ENCODE measurements around the gene HSF5.
"Not testable (repeated sequence)": the region's sequence is repeated elsewhere in the genome, so short reads cannot be mapped to it uniquely, and the experiment has no call there.

The HSF5 gene

DNA sequence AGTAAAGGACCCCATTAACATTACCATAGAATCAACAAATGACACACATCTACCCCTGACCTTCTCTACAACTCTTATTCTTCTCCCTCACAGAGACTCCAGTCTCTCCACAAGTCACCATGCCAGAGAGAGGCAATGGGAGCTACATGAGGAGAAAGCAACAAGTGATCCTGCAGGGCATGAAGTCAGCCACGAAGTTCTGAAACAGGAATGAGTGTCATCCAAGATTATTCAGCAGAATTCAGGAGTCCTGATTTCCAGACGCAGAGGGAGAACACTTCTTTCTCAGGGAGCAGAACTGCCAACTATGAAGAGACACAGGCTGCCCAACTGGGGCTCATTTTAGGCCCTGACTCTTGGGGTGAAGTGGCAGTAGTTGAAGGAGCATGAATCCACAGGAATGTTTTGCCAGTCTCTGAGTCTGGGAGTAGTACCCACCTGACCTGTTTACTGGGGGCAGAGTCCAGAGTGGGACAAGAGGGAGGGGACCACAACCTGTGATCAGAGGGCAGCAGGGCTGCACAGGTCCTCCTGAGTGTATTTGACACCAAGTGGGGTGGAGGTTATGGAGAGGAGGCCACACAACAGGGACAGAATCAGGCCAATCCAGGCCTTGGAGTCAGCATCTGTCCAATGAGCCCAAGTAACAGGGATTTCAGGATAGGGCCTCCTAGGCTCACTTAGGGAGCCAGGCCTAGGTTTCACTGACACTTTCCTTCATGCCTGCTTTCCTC, 28.6 kb upstream of the HSF5 start:
- DNase-seq (ENCODE audit: low read depth) = no peak

DNA sequence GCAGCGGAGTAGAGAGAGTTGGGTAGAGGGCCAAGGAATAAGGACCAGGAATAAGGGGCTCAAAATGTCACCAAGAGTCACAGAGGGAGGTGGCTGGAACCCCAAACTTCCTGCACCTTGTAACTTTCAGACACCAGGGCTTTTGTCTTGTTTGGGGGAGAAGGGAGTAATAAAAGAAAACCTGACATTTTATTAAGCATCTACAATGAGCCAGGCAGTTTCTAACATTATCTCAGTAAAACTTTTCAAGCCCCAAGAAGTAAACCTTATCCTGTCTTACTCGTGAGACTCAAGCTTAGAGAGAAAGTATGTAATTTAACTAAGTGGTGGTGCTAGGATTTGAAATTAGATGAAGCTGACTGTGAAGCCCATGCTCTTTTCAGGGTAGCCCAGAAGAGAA, 27.1 kb upstream of the HSF5 start:
- no peak for DNase-seq (ENCODE audit: low read depth)

DNA sequence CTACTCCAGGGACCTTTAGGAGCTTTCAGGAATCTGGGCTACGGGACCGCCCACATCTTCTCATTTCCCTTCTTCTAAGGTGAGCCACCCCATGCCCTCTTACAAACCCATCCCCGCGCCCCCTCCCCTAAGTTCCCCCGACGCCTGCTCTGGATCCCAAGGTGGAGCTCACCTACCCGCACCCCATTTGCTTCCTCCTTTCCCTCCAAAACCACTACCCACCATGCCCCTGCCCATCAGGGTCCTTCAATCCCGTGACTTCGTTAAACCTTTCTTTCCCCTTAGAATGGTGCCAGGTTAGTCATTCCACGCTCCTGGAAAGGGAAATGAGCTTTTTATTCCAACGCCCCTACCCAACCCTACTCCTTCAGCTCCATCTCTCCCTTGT, 26.6 kb upstream of the HSF5 start:
- no peak for DNase-seq (ENCODE audit: low read depth)

DNA sequence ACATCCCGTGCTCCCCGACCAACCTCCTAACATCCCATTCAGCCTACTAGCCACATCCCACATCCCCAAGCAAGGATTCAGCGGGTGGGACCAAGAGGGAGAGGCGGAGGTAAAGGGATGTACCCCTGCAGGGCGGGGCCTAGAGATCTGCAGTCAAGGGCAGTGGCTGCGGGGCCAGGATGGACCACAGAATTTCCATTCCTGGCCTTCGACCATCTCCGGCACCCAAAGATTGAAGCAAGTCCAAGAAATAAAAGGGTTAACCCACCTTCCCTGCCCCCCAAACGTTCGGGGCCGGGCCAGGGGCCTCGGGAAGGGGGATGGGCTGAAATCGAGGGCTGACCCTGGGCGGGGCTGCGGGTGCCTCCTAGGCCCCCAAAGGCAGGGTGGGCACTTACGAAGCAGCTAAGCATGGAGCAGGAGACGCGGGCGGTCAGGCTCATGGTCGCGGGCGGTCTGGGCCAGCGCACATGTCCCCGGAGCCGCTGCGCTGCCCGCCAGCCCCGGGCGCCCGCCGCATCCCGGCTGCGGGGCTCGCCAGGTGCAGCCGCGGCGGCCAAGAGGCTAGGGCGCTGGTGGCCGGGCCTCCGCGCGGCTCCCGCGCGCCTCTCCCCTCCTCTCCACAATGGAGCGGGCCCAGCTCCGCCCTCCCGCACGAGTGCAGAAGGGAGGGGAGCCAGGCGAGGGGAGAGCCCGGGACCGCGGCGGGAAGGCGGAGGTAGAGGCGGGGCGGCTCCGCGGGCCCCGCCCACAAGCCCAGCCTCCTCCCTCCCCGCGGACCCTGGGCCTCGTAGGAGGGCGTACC, 26.0 kb upstream of the HSF5 start, which contains the start of gene MTMR4:
Gene MTMR4, minus strand, starts transcription at position 674 of the 805 bp plus-strand sequence. Its CDS starts 231 bp downstream, at position 443.
- peak; percentile 44 for DNase-seq (ENCODE audit: low read depth)

DNA sequence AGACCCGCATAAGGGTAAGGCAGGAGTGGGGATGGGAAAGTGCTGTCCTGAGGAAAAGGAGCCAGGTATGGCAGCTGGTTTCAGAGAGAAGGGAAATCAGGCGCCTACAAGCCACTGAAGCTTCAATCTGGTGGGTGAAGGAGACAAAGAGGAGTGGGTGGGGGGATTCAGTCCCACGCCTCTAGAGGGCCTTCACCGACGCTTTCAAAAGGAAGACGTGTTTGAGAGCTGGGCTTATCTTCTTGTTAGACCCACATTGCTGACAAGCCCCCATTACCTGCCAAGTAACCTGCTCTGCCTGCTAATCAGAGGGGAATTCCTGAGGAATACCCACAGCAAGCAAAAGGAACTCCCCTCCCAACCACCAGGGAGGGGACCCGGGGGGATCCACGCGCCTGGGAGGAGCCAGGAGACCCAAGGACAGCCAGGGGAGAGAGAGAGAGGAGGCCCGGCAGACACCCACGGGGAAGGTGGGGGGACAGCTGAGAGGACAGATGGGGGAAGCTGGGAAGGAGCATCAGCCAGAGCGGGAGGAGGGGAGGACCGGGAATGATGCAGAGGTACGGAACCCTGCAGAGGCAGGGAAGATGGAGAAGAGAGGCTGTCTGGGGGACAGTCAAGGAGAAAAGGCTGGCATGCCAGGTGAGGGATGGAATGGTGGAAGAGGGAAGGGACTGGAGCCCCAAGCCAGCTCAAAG, 25.2 kb upstream of the HSF5 start:
- no peak for DNase-seq (ENCODE audit: low read depth)

DNA sequence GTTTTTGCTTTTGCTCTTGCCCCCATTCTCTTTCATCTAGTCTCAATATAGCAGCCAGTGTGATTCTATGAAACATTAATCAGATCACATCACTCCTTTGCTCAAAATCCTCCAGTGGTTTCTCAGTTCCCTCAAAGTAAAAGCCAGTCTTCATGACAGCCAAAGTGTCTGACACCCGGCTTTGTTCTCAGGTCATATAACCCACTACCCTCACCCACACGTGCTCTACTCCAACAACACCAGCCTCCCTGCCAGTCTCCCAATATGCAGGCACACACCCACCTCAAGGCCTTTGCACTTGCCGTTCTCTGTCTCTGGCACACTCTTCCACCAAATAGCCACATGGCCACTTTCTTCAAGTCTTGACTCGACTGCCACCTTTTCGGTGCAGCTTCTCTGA, 21.9 kb upstream of the HSF5 start:
- DNase-seq (ENCODE audit: low read depth) = no peak

DNA sequence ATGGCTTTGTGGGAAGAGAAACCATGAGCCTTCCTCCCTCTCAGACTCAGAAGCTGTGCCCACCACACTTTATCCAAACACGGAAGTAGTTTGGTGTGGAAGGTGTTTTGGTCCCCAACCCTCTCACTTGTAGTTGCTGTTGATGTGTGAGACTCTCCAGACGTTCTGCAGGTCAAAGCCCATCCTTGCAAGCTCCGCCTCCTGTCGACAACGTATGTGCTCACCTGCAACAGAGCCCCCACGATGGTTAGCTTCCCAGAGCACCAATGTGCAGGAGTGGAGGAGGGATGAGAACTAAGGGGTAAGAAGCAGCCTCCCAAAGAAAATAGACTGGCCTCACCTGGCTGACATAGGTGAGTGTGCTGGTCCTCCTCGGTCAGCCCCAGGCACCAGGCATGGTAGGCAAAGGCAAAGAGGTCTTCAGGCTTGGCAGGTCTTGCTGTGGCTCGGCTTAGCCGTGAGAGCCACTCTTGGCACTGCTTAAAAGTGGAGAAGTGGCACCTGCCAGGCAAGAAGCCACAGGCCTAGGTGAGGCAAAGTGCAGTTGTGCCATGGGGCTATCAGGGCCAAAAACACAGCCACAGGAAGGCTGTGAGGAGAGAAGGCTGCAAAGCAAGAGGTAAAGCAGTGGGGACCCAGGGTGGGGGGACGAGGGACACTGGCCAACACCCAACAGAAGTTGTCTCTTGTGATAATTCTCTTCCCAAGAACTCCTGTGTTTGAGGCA, 20.3 kb upstream of the HSF5 start:
- no peak for DNase-seq (ENCODE audit: low read depth)

DNA sequence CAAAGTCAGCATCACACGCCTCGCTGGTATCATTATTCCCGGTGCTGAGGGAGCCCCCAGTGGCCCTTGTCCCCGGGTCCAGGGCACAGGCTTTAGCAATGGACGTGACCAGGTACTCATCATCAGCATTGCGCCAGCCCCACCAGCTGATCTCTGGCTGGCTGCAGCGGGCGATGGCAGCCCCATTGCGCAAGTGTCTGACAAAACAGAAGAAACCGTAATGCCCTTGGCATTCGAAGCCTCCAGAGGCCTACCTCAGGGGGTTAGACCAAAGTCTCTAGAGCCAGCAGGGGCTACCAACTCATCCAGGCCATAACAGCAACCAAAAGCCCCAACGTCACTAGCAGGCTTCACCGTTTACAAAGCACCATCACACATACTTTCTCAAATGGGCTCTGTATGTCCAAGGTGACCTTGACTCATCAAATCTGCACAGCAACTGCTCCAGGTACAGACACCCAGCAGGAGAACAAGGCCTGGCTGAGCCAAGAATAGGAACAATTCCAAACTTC, 19.0 kb upstream of the HSF5 start:
- no peak for DNase-seq (ENCODE audit: low read depth)

DNA sequence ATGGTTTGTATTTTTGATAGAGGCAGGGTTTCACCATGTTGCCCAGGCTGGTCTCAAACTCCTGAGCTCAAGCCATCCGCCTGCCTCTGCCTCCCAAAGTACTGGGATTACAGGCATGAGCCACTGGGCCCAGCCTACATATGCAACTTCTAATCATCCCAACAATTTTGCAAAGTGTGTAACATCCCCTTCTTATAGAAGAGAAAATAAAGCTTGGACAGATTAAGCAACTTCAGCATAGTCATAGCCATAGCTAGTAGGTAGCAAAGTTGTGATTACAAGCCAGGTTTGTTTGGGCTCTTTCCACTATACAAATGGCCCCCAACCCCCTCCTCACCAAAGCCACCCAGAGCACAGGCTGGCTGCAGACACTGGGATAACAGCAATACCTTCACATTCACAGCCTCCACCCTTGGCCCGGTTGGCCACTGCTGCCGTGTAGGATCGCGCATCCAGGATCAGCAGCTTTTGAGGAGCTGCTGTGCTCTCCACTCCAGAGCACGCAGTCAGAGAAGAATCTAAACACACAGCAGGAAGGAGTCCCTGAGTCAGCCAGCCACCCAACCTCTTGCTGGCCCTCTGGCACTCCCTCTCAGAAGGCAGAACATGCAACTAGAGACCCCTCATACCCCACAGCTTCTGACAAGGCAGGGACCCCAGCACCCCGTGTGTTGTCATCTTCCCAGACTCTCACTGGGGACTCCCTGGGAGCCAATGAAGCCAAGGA, 18.3 kb upstream of the HSF5 start:
- DNase-seq (ENCODE audit: low read depth) = no peak

DNA sequence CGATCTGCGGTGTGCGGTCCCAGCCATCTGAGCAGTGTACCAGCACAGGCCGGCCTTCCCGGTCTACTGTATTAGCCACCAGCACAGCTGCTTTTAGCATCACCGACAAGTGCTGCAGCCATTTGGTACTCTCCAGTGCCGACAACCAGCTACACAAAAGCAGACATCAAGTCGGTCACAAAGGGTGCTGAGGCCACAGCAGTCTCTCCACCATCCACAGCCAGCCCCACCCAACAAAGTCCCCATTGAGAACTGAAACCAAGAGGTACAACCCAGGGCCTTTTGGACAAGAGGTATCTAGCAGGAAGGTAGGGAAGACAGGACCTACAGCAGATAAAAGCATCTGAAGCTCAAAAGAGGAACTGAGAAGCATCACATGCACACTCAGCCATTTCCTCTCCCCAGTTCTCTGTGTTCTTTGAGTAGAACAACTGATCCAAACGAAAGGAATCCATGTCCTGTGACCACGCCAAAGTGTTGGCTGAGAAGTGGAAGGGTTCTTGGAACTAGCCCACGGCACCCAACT, 16.7 kb upstream of the HSF5 start:
- no peak for DNase-seq (ENCODE audit: low read depth)

DNA sequence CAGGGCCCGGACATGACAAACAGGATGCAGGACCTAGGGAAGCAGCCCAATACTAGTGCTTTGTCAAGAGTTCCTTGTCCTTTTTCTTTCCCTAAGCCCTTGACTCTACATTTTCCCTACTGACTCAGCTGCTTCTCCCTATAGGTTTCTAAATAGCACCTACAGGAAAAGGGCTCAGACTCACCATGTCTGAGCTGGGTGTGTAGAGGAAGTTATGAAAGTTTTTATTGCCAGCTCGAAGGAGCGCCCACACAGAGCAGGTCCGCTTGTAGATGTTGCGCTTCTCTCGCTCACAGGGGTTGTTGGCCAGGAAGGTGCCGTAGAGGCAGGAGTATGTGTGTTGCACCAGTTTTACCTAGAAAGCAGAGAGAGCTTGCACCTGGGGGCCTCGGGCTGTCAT, 15.7 kb upstream of the HSF5 start:
- no peak for DNase-seq (ENCODE audit: low read depth)

DNA sequence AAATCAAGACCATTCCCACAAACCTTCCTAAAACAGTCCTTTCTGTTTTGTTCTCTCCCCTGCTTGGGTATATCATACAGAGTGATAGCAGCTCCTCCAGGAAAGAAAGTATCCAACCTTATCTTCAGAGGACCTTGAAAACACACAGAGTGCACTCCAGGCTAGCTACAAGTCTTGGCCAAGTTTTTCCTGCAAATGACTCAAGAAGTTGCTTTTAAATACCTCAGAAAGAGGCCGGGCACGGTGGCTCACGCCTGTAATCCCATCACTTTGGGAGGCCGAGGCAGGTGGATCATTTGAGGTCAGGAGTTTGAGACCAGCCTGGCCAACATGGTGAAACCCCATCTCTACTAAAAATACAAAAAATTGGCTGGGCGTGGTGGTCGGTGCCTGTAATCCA, 14.9 kb upstream of the HSF5 start:
- not testable (repeated sequence) for DNase-seq (ENCODE audit: low read depth)

DNA sequence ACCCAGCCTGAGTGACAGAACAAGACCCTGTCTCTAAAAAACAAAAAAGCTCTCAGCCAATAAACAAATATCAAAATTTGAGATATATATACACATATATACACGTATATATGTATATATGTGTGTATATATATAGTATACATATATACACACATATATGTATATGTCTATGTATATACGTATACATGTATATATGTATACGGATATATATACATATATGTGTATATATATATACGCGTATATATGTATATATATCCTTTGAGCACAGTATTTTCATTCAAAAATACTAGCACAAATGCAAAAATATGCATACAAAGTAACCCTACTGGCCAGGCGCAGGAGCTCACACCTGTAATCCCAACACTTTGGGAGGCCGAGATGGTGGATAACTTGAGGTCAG, 13.2 kb upstream of the HSF5 start:
- no peak for DNase-seq (ENCODE audit: low read depth)

DNA sequence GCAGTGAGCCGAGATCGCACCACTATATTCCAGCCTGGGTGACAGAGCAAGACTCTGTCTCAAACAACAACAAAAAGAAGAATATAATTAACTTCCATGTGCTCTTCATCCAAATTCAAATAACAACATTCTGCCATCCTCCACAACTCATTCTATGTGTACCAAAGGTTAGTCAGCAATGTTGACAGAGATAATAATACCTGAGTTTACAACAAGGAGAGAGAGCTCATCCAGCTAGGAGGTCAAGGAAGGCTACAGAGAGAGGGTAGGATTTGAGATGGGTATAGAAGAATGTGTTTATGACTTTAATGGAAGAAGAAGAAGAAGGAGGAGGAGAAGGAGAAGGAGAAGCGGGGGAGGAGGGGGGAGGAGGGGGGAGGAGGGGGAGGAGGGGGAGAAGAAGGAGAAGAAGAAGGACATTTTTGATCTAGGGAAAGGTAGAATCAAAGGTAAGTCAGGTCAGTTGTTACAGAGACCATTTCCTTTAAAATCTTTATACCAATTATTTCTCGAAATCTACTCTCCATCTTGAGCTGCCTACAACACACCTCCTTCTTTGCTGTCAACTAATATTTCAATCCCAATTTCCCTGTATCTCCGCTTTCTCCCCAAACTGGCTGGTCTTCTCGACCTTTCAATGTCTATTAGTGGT, 10.1 kb upstream of the HSF5 start:
- DNase-seq (ENCODE audit: low read depth) = no peak

DNA sequence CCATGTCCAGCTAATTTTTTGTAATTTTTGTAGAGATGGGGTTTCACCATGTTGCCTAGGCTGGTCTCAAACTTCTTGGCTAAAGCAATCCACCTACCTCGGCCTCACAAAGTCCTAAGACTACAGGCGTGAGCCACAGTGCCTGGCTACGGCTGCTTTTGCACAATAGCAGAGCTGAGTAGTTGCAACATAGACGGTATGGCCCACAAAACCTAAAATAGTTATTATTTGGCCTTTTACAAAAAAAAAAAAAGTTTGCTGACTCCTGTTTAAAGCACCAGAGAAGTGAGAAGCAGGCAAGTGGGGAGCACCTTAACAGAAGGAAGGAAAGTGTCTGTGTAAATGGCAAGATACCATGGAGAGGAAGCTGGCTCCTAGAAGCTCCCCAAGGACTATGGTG, 5.3 kb upstream of the HSF5 start:
- DNase-seq (ENCODE audit: low read depth) = no peak

DNA sequence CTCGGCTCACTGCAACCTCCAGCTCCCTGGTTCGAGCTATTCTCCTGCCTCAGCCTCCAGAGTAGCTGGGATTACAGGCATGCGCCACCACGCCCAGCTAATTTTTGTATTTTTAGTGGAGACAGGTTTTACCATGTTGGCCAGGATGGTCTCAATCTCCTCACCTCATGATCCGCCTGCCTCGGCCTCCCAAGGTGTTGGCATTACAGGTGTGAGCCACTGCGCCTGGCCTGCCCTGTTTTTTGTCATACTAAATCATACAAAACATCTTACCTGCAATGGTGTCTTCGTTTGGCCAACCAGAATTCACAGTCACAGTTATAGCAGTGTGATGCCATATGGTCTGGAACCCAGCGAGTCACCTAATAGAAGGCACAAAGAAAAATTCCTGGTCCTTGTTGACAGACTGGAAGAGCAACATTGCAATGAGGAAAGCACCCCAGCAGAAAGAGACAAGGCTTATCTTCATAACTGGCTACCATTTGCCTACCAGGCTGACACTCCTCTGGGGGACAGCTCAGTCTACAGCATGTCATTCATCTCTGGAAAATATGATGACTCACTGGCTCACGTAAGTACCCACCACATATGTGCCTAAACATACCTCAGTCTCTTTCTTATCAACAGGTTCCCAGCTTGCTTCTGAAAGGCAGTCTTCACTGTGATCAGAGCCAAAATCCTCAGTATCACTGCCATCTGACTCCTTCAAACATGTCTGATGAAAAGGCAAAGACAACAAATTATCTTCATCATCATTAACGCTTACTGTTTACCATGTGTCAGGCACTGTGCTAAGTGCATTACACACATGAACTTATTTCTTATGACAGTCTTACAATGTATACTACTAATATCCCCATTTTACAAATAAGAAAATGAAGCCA, 4.3 kb upstream of the HSF5 start:
- DNase-seq (ENCODE audit: low read depth) = no peak

DNA sequence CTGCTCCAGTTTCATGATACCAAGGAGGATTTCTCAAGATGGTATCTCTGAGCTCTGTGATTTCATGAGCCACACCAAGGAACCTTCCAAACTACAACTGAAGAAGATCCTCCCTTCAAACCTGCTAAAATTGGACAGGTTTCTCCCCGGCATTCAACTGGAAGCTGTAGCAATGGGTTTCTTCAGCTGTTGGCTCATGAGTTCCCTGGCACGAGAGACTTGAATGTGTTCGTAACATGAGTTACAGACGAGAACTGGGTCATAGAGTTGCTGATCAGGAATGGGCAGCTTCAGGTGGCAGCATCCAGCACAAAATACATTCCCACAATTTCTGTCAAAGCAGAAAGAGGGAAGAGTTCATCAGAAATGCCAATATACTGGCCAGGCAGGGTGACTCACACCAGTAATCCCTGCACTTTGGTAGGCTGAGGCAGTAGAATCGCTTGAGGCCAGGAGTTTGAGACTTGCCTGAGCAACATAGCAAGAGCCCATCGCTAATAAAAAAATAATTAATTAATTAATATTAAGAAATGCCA, 3.4 kb upstream of the HSF5 start:
- DNase-seq (ENCODE audit: low read depth) = no peak

DNA sequence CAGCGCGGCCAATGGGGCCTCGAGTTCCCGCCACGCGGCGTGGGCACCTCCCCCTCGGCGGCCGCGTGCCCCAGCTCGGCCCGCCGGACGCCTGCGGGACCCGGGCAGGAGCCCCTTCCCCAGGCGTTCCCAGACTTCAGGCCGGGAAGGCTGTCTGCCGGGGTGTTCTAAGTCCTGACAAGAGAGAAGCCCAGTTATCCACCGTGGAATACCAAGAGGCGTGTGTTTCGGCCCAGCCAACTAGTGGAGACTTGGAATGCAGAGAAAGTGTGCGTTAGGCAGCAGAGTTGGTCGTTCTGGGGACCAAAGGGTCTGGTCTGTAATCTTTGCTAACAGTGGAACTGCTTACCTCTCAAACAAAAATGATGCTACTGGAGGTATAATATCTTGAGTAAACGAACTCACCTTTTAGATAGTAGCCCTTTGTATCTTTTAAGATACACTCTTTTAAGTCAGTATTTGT, 251 bp upstream of the HSF5 start:
- no peak for DNase-seq (ENCODE audit: low read depth)

DNA sequence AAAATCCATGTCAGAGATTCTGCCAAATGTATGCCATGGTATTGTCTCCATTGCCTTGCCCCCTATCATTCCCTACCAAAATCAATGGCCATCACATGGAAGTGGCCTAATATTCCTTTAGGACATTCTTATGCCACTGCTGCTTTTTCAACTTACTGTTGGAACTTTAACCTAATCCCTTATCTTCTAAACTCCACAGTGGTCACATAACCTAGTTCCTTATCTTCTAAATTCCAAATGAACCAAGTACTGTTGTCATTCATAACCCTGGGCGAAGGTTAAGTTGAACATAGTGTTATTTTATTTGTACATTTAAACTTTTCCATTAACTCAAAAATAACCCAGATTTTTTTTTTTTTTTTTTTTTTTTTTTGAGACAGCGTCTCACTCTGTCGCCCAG, 3.6 kb downstream of the HSF5 start:
- DNase-seq (ENCODE audit: low read depth) = no peak
